ENCODE measurements around the gene PARD3B. TPM values are rescaled to one million over a fixed set of nuclear protein-coding genes. Genes with fewer than 3 reads are reported as not detected.

PARD3B gene
- total RNA-seq, 1 experiment from 2014 or later: 6.4 TPM

DNA sequence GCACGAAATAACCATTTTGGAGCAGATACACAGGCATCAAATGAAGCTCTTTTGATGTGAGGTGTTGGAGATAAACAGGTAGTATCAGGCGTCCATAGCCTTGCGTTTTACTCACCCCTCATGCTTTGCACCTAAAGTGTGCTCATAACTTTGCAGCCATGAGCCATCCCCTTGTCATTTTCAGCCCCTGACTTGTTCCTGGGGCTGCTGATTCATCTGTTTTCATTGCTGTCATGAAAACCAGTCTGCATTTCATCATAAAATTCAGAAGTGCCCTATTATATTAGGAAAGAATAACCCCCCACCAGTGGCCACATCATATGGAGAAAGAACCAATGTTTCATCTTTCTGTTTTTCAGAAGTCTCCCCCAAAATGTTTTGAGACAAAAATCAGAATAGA, 807.3 kb downstream of the PARD3B start:
- H3K23me2 ChIP-seq (ENCODE audit: insufficient read length, low read depth, low read length, poor library complexity, severe bottlenecking): no peaks in the 10 kb centered on the region
- no peak overlapping the region for H3K23ac ChIP-seq (ENCODE audit: insufficient read length, low read depth, low read length)
- TF ChIP-seq, protein P1, sequence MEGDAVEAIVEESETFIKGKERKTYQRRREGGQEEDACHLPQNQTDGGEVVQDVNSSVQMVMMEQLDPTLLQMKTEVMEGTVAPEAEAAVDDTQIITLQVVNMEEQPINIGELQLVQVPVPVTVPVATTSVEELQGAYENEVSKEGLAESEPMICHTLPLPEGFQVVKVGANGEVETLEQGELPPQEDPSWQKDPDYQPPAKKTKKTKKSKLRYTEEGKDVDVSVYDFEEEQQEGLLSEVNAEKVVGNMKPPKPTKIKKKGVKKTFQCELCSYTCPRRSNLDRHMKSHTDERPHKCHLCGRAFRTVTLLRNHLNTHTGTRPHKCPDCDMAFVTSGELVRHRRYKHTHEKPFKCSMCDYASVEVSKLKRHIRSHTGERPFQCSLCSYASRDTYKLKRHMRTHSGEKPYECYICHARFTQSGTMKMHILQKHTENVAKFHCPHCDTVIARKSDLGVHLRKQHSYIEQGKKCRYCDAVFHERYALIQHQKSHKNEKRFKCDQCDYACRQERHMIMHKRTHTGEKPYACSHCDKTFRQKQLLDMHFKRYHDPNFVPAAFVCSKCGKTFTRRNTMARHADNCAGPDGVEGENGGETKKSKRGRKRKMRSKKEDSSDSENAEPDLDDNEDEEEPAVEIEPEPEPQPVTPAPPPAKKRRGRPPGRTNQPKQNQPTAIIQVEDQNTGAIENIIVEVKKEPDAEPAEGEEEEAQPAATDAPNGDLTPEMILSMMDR (conservative IDR thresholded peaks at IDR 0.05): no peak
- no peak overlapping the region for H4K91ac ChIP-seq (ENCODE audit: insufficient read length, low read depth, low read length)
- H4K5ac ChIP-seq (ENCODE audit: insufficient read length, low read depth, low read length): no peak overlapping the region
- peaks cover 2% of the 10 kb centered on the region; the same call in 1 of the 2 replicates for H3K79me2 ChIP-seq (ENCODE audit: insufficient read depth, low read length)
- no peaks in the 10 kb centered on the region; the same call in 1 of the 2 replicates for H3K4me1 ChIP-seq (ENCODE audit: insufficient read depth, low read length)
- no peak overlapping the region for H2AFZ ChIP-seq (ENCODE audit: low read length)
- DNase-seq: no peak
- no peak overlapping the region for H3K9ac ChIP-seq (ENCODE audit: extremely low read depth, insufficient read length, low read length)
- no peak overlapping the region for H2AK5ac ChIP-seq (ENCODE audit: insufficient read length, low read length)
- H2BK12ac ChIP-seq (ENCODE audit: insufficient read length, low read depth, low read length): no peak overlapping the region
- no CpG with 5 or more reads among the region's 3 CpGs for WGBS (ENCODE audit: extremely low coverage, insufficient read length, low lambda C conversion rate)
- no peaks in the 10 kb centered on the region; a peak in 1 of 7 replicates for H3K36me3 Mint-ChIP-seq (ENCODE audit: insufficient read depth in 1 of 3, low read depth in 3 of 3)
- H3K4ac ChIP-seq (ENCODE audit: low read depth, low read length): no peak overlapping the region
- no peak overlapping the region for H3K56ac ChIP-seq (ENCODE audit: insufficient read length, low read depth, low read length)
- no peak overlapping the region for H2BK20ac ChIP-seq (ENCODE audit: low read depth, low read length, poor library complexity, severe bottlenecking)
- H2BK15ac ChIP-seq (ENCODE audit: low read depth, low read length): no peak overlapping the region
- H3K27ac ChIP-seq (ENCODE audit: insufficient read length, low read depth, low read length): no peak overlapping the region
- no peak overlapping the region for H3K4me3 Mint-ChIP-seq
- no peak overlapping the region for H3K4me2 ChIP-seq (ENCODE audit: insufficient read depth, insufficient read length, low read length)
- H3T11ph ChIP-seq (ENCODE audit: low read length): no peak overlapping the region
- no peaks in the 10 kb centered on the region for H3K27me3 ChIP-seq (ENCODE audit: insufficient read depth, low read length)
- no peak overlapping the region for H3K14ac ChIP-seq (ENCODE audit: insufficient read depth, low read length)
- H4K20me1 ChIP-seq (ENCODE audit: control insufficient read depth, insufficient read depth, insufficient read length): no peaks in the 10 kb centered on the region
- no peak overlapping the region for H2BK5ac ChIP-seq (ENCODE audit: insufficient read length, low read length)
- H3K9me3 ChIP-seq (ENCODE audit: control insufficient read depth, low read depth, low read length): no peaks in the 10 kb centered on the region
- no peaks in the 10 kb centered on the region for H3K27me3 Mint-ChIP-seq (ENCODE audit: low read depth)
- H4K8ac ChIP-seq (replicated peaks; ENCODE audit: insufficient read length, low read depth, low read length): no peak overlapping the region
- peaks cover 11 to 15% of the 10 kb centered on the region in 2 experiments for H3K4me1 Mint-ChIP-seq
- H3K27ac Mint-ChIP-seq: no peak overlapping the region
- H3K9me3 Mint-ChIP-seq: peaks cover 0 to 3% of the 10 kb centered on the region in 2 experiments; a peak in 2 of 5 replicates
- no peak overlapping the region for H3K18ac ChIP-seq (ENCODE audit: insufficient read length, low read depth, low read length)
- H2BK120ac ChIP-seq (ENCODE audit: low read depth, low read length, poor library complexity, severe bottlenecking): no peak overlapping the region
- no peaks in the 10 kb centered on the region for H3K79me1 ChIP-seq (ENCODE audit: insufficient read depth, low read depth, low read length, poor library complexity, severe bottlenecking)

All from H9 (cell line).